Measurements from ENCODE around the gene SH3RF1. TPM values are rescaled to one million over a fixed set of nuclear protein-coding genes. Genes with fewer than 3 reads are reported as not detected.
"Not testable (repeated sequence)": the region's sequence is repeated elsewhere in the genome, so short reads cannot be mapped to it uniquely, and the experiment has no call there.

SH3RF1 gene
- total RNA-seq, 2 donors from 2014 or later: 37.6 to 68.8 TPM

- H3K4me3 Mint-ChIP-seq: no peak overlapping the region
- H3K27me3 Mint-ChIP-seq (ENCODE audit: insufficient read depth): no peaks in the 10 kb centered on the region
- Histone ChIP-seq H3K4me3 (ENCODE audit: low read length) (no peak overlapping the region), H3K4me1 (ENCODE audit: control insufficient read depth, insufficient read depth, low read length) (no peaks in the 10 kb centered on the region), H3K9ac (ENCODE audit: extremely low read depth, low read length, poor library complexity, severe bottlenecking) (no peak overlapping the region), H3K36me3 (ENCODE audit: control insufficient read depth, insufficient read depth, low read length) (no peaks in the 10 kb centered on the region), H3K27me3 (ENCODE audit: control insufficient read depth, insufficient read depth, low read length, poor library complexity, severe bottlenecking) (no peaks in the 10 kb centered on the region), H3K27ac (ENCODE audit: low read depth, low read length) (no peak overlapping the region), H3K9me3 (ENCODE audit: control insufficient read depth, low read length) (no peaks in the 10 kb centered on the region)
- 100% methylated on average over 2 of the region's 2 CpGs; no CpG with 5 or more reads in 1 of the 2 experiments for WGBS, 2 experiments (ENCODE audit: insufficient coverage in 1 of 2, insufficient read length in 1 of 2)
- DNase-seq: no peak
- no peaks in the 10 kb centered on the region for H3K9me3 Mint-ChIP-seq
- TF ChIP-seq, protein P1, sequence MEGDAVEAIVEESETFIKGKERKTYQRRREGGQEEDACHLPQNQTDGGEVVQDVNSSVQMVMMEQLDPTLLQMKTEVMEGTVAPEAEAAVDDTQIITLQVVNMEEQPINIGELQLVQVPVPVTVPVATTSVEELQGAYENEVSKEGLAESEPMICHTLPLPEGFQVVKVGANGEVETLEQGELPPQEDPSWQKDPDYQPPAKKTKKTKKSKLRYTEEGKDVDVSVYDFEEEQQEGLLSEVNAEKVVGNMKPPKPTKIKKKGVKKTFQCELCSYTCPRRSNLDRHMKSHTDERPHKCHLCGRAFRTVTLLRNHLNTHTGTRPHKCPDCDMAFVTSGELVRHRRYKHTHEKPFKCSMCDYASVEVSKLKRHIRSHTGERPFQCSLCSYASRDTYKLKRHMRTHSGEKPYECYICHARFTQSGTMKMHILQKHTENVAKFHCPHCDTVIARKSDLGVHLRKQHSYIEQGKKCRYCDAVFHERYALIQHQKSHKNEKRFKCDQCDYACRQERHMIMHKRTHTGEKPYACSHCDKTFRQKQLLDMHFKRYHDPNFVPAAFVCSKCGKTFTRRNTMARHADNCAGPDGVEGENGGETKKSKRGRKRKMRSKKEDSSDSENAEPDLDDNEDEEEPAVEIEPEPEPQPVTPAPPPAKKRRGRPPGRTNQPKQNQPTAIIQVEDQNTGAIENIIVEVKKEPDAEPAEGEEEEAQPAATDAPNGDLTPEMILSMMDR (conservative IDR thresholded peaks at IDR 0.05): no peak
- H3K4me1 Mint-ChIP-seq: peaks cover 22% of the 10 kb centered on the region
- no peaks in the 10 kb centered on the region for H3K36me3 Mint-ChIP-seq (ENCODE audit: low read depth)
- H3K27ac Mint-ChIP-seq: no peak overlapping the region
Observed at GRCh38 chr4:169183581-169183980, 87.2 kb downstream of the SH3RF1 start.

DNA sequence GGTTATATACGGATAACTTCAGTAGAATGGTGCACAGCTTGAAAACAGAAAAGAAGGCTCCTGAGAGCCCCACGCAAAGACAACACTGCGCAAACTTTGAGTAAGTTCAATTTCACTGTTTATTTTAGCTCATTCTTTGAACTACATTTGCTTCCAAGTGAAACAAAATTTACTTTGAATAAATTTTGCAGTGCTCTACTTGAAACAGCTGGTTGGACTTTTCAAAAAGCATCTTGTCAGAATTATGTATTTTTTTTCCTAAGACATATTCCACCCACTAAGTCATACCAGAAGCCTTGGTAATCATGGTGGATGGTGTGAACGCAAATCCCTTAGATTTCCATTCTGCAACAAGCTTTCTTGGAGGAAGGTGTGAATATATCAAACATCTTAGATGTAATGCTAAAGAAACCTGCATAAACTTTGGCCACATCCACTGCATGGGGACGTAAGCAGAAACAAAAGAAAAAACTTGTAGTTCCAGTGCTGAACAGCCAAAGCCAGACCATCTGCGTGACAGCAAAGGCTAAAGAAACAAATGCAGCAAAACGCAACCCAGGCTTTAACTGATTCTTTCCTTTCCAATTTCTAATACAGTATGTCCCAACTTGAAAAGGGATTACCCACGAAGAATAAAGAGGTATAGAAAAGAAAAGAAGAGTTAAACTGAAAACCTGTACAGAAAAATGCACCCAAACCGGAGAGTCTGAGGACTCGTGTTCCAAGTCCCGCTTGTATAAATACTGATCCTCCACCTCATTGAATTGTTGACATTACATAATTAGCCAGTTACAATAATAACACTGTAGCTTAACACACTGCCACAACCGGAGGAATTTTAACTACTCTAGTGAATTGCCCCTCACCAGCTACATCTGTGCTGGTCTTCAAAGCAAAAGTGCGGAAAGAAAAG, 90.9 kb downstream of the SH3RF1 start:
- 95 to 97% methylated on average over 9 to 13 of the region's 13 CpGs for WGBS, 2 experiments (ENCODE audit: insufficient coverage in 1 of 2, insufficient read length in 1 of 2)
- Mint-ChIP-seq H3K4me3 (no peak overlapping the region), H3K27ac (no peak overlapping the region), H3K4me1 (peaks cover 23% of the 10 kb centered on the region), H3K27me3 (ENCODE audit: insufficient read depth) (no peaks in the 10 kb centered on the region), H3K36me3 (ENCODE audit: low read depth) (no peaks in the 10 kb centered on the region), H3K9me3 (no peaks in the 10 kb centered on the region)
- TF ChIP-seq, protein P1 (conservative IDR thresholded peaks at IDR 0.05): no peak
- Histone ChIP-seq H3K36me3 (ENCODE audit: control insufficient read depth, insufficient read depth, low read length) (peaks cover 13% of the 10 kb centered on the region), H3K27ac (ENCODE audit: low read depth, low read length) (no peak overlapping the region), H3K27me3 (ENCODE audit: control insufficient read depth, insufficient read depth, low read length, poor library complexity, severe bottlenecking) (no peaks in the 10 kb centered on the region), H3K9me3 (ENCODE audit: control insufficient read depth, low read length) (no peaks in the 10 kb centered on the region), H3K4me1 (ENCODE audit: control insufficient read depth, insufficient read depth, low read length) (no peaks in the 10 kb centered on the region), H3K4me3 (ENCODE audit: low read length) (no peak overlapping the region), H3K9ac (ENCODE audit: extremely low read depth, low read length, poor library complexity, severe bottlenecking) (no peak overlapping the region)
- no peak for DNase-seq

- peaks cover 17% of the 10 kb centered on the region for H3K4me1 Mint-ChIP-seq
- not testable (repeated sequence) for H3K9me3 Mint-ChIP-seq; H3K9me3 ChIP-seq (ENCODE audit: control insufficient read depth, low read length); H3K27ac Mint-ChIP-seq; H3K4me3 Mint-ChIP-seq; H3K4me1 ChIP-seq (ENCODE audit: control insufficient read depth, insufficient read depth, low read length); H3K9ac ChIP-seq (ENCODE audit: extremely low read depth, low read length, poor library complexity, severe bottlenecking); H3K27me3 ChIP-seq (ENCODE audit: control insufficient read depth, insufficient read depth, low read length, poor library complexity, severe bottlenecking); H3K27ac ChIP-seq (ENCODE audit: low read depth, low read length); H3K27me3 Mint-ChIP-seq (ENCODE audit: insufficient read depth); H3K36me3 Mint-ChIP-seq (ENCODE audit: low read depth); H3K4me3 ChIP-seq (ENCODE audit: low read length); DNase-seq
- peaks cover 13% of the 10 kb centered on the region for H3K36me3 ChIP-seq (ENCODE audit: control insufficient read depth, insufficient read depth, low read length)
- WGBS, 2 experiments (ENCODE audit: insufficient coverage in 1 of 2, insufficient read length in 1 of 2): 93% methylated on average over 4 of the region's 4 CpGs; no CpG with 5 or more reads in 1 of the 2 experiments
Observed at GRCh38 chr4:169178092-169178491, 92.7 kb downstream of the SH3RF1 start.

All from endodermal cell (in vitro differentiated cells).